SK-N-MC (cell line): Measurements from ENCODE around the gene EVX2.

ENCODE experiments used
- EZH2 ChIP-seq: fragments of 200-600 bp; sonication (generic); IDR thresholded peaks from one replicate; pipeline ENCODE4 v1.6.1; 2017; ENCODE audit warnings: antibody characterized with exemption
- POLR2AphosphoS5 ChIP-seq: IDR thresholded peaks from 2 replicates; pipeline ENCODE4 v1.6.1; 2012; ENCODE audit warnings: mild to moderate bottlenecking, low read depth, low read length, borderline replicate concordance

DNA sequence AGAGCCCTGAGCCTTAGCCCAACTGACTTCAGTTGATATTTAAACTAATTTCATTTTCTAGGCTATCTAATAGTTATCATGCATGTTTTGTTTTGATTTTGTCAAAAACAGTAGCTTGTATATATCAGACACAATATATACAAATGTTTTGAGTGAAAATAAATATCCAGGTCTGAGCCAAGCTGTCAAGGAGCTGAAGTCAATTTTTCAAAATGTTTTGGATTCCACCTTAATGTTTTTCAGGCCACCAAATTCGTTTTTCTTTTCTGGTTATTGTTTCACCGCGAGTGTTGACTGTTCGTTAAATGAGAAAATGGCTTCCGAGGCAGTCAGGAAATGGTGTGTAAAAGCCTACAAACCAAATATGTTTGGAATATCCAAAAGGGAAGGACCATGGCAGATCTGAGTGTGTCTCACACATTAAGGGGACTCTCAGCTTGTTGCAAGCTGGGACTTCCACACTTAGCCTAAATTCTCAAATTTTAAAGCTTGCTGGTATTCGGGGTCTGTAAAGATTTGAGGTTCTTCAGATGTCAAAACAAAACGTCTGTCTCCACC lies 18.6 kb upstream of the EVX2 start:
- TF ChIP-seq EZH2 = no peak
- TF ChIP-seq POLR2AphosphoS5 = no peak
